HL-60 (cell line): Measurements from ENCODE around the gene KCNG1.

Experiments used
- POLR2AphosphoS5 ChIP-seq: IDR thresholded peaks from 2 replicates; pipeline ENCODE4 v1.6.1; 2012; ENCODE audit warnings: low read depth
- SPI1 ChIP-seq: IDR thresholded peaks from 2 replicates; pipeline ENCODE4 v1.6.1; 2012; ENCODE audit warnings: low read depth, mild to moderate bottlenecking, borderline replicate concordance
- TF ChIP-seq, protein P1 (sequence below): IDR thresholded peaks from 2 replicates; pipeline ENCODE4 v1.6.1; 2012; ENCODE audit warnings: low read depth; ENCODE audit not compliant: insufficient replicate concordance
- TF ChIP-seq, protein P2 (sequence below): IDR thresholded peaks from one replicate; pipeline ENCODE4 v1.5.1; 2011; ENCODE audit warnings: low read length, control low read depth, inconsistent platforms; ENCODE audit not compliant: insufficient read depth

DNA sequence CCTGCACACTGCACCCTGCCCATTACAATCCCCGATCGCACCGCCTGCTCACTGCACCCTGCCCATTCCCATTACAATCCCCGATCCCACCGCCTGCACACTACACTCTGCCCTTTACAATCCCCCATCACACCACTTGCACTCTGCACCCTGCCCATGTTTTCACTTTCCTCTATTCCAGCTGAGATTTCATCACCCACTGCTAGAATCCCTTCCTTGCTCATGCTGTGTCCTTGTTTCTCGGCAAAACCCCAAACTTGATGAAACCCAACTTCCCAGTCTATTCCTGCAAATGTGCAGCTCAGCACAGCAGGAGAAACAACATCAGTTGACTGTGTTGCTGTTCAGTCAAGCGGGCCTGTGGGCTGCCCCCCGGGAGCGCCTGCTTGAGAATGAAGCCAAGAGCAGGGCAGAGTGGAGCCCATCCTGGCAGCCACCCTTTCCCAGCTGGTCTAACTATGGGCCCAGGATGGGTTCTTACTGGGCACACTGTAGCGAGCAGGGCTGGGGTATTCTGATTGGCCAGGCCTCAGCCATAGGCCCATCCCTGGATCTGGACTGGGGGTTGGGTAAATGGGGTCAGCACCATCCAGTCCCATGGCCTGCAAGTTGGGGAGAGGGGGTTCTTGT is 47.1 kb downstream of the KCNG1 start:
- TF ChIP-seq, protein P1, sequence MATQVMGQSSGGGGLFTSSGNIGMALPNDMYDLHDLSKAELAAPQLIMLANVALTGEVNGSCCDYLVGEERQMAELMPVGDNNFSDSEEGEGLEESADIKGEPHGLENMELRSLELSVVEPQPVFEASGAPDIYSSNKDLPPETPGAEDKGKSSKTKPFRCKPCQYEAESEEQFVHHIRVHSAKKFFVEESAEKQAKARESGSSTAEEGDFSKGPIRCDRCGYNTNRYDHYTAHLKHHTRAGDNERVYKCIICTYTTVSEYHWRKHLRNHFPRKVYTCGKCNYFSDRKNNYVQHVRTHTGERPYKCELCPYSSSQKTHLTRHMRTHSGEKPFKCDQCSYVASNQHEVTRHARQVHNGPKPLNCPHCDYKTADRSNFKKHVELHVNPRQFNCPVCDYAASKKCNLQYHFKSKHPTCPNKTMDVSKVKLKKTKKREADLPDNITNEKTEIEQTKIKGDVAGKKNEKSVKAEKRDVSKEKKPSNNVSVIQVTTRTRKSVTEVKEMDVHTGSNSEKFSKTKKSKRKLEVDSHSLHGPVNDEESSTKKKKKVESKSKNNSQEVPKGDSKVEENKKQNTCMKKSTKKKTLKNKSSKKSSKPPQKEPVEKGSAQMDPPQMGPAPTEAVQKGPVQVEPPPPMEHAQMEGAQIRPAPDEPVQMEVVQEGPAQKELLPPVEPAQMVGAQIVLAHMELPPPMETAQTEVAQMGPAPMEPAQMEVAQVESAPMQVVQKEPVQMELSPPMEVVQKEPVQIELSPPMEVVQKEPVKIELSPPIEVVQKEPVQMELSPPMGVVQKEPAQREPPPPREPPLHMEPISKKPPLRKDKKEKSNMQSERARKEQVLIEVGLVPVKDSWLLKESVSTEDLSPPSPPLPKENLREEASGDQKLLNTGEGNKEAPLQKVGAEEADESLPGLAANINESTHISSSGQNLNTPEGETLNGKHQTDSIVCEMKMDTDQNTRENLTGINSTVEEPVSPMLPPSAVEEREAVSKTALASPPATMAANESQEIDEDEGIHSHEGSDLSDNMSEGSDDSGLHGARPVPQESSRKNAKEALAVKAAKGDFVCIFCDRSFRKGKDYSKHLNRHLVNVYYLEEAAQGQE = no peak
- TF ChIP-seq, protein P2, sequence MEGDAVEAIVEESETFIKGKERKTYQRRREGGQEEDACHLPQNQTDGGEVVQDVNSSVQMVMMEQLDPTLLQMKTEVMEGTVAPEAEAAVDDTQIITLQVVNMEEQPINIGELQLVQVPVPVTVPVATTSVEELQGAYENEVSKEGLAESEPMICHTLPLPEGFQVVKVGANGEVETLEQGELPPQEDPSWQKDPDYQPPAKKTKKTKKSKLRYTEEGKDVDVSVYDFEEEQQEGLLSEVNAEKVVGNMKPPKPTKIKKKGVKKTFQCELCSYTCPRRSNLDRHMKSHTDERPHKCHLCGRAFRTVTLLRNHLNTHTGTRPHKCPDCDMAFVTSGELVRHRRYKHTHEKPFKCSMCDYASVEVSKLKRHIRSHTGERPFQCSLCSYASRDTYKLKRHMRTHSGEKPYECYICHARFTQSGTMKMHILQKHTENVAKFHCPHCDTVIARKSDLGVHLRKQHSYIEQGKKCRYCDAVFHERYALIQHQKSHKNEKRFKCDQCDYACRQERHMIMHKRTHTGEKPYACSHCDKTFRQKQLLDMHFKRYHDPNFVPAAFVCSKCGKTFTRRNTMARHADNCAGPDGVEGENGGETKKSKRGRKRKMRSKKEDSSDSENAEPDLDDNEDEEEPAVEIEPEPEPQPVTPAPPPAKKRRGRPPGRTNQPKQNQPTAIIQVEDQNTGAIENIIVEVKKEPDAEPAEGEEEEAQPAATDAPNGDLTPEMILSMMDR = no peak
- no peak for TF ChIP-seq SPI1
- TF ChIP-seq POLR2AphosphoS5 = no peak
